ENCODE measurements around the gene UMPS.

DNA sequence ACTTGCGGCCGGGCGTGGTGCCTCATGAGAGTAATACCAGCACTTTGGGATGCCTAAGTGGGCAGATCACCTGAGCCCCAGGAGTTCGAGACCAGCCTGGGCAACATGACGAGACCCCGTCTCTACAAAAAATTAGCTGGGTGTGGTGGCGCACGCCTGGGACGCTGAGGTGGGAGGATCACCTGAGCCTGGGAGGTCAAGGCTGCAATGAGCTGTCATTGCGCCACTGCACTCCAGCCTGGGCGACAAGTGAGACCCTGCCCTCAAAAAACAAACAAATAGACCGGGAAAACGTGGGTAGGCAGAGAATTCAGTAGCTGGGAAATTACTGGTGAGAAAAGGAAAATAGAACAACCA is 667 bp downstream of the UMPS start:
- TF ChIP-seq, protein P1, sequence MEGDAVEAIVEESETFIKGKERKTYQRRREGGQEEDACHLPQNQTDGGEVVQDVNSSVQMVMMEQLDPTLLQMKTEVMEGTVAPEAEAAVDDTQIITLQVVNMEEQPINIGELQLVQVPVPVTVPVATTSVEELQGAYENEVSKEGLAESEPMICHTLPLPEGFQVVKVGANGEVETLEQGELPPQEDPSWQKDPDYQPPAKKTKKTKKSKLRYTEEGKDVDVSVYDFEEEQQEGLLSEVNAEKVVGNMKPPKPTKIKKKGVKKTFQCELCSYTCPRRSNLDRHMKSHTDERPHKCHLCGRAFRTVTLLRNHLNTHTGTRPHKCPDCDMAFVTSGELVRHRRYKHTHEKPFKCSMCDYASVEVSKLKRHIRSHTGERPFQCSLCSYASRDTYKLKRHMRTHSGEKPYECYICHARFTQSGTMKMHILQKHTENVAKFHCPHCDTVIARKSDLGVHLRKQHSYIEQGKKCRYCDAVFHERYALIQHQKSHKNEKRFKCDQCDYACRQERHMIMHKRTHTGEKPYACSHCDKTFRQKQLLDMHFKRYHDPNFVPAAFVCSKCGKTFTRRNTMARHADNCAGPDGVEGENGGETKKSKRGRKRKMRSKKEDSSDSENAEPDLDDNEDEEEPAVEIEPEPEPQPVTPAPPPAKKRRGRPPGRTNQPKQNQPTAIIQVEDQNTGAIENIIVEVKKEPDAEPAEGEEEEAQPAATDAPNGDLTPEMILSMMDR (conservative IDR thresholded peaks at IDR 0.05): no peak
- TF ChIP-seq EZH2 (IDR thresholded peaks at IDR 0.05; ENCODE audit: low read depth): no peak

All from PC-9 (cell line).